A549 (cell line): ENCODE measurements around the gene SMCO4. TPM values are rescaled to one million over a fixed set of nuclear protein-coding genes. Genes with fewer than 3 reads are reported as not detected.

Source experiments
- ATAC-seq, 2 experiments: fragments of 200-7000 bp in 1 of 2; fragments of >200 bp in 1 of 2; cut with Nextera tagmentation in 1 of 2; cut with Tn5 transposase in 1 of 2; 3 replicates each; pipeline versions ENCODE4 v1.8.0 to v1.9.1; 2018 to 2020; ENCODE audit warnings: mild to moderate bottlenecking in 1 of 2, moderate library complexity in 1 of 2
- CTCF ChIA-PET: fragments of 300-600 bp; sonication (Branson Sonifier 250); formaldehyde crosslinking; extraction: SDS; loops from one replicate; lab custom pipeline; 2021; ENCODE audit warnings: antibody characterized with exemption, inconsistent platforms; lab: Yijun Ruan, JAX
- POLR2A ChIA-PET: fragments of 350-600 bp; formaldehyde crosslinking; extraction: SDS; loops from one replicate; lab custom pipeline; 2021; ENCODE audit warnings: antibody characterized with exemption, inconsistent platforms; lab: Yijun Ruan, JAX
- DNase-seq, 2 experiments: peaks; one replicate each; pipeline versions ENCODE4 v3.0.0 to v3.0.0-alpha.2; 2011 to 2016; ENCODE audit warnings: low read depth in 1 of 2, low spot score in 1 of 2
- FAIRE-seq: peaks from 2 replicates; lab custom pipeline; 2011; peaks lifted over from hg19 to GRCh38; lab: Jason Lieb, UNC
- H3K27ac ChIP-seq, 2 experiments: fragments of >200 bp; sonication (Bioruptor Twin); formaldehyde crosslinking; 3 replicates each; pipeline ENCODE4 v1.5.1; 2016 to 2017
- H3K4me1 ChIP-seq: fragments of >200 bp; sonication (Bioruptor Twin); formaldehyde crosslinking; 3 replicates; pipeline ENCODE4 v1.6.1; 2016
- H3K4me2 ChIP-seq: fragments of >200 bp; sonication (Bioruptor Twin); formaldehyde crosslinking; 3 replicates; pipeline ENCODE4 v1.6.1; 2016
- H3K4me3 ChIP-seq: fragments of >200 bp; sonication (Bioruptor Twin); formaldehyde crosslinking; 3 replicates; pipeline ENCODE4 v1.5.1; 2016
- H3K9me3 ChIP-seq: fragments of >200 bp; sonication (Bioruptor Twin); formaldehyde crosslinking; 3 replicates; pipeline ENCODE4 v1.6.1; 2016
- CBX2 ChIP-seq: fragments of 200-600 bp; sonication (generic); IDR thresholded peaks from 2 replicates; pipeline ENCODE4 v1.6.1; 2016; ENCODE audit warnings: low read depth, mild to moderate bottlenecking, borderline replicate concordance
- CBX8 ChIP-seq: fragments of 200-600 bp; sonication (generic); IDR thresholded peaks from 2 replicates; pipeline ENCODE4 v1.6.1; 2016
- CHD2 ChIP-seq: fragments of 150-350 bp; IDR thresholded peaks from 2 replicates; pipeline ENCODE4 v1.6.1; 2014; ENCODE audit warnings: low read length; ENCODE audit not compliant: partially characterized antibody
- EHMT2 ChIP-seq: fragments of 200-600 bp; sonication (generic); IDR thresholded peaks from 2 replicates; pipeline ENCODE4 v1.6.1; 2016; ENCODE audit warnings: antibody characterized with exemption, low read depth, mild to moderate bottlenecking, moderate library complexity
- FOSB ChIP-seq: fragments of 250-450 bp; sonication (Bioruptor Pico); IDR thresholded peaks from 2 replicates; pipeline ENCODE4 v1.5.0; 2020; ENCODE audit warnings: mild to moderate bottlenecking, moderate library complexity
- FOXS1 ChIP-seq: fragments of 250-450 bp; sonication (Bioruptor Pico); IDR thresholded peaks from 2 replicates; pipeline ENCODE4 v1.5.0; 2020; ENCODE audit warnings: mild to moderate bottlenecking, moderate library complexity
- HMGXB4 ChIP-seq: fragments of 250-450 bp; sonication (Bioruptor Pico); IDR thresholded peaks from 2 replicates; pipeline ENCODE4 v1.5.0; 2021; ENCODE audit warnings: mild to moderate bottlenecking, moderate library complexity, borderline replicate concordance
- MAX ChIP-seq: IDR thresholded peaks from 2 replicates; pipeline ENCODE4 v1.6.1; 2012
- PBX3 ChIP-seq: IDR thresholded peaks from 2 replicates; pipeline ENCODE4 v1.6.1; 2012
- PHF8 ChIP-seq: fragments of 200-600 bp; sonication (generic); IDR thresholded peaks from 2 replicates; pipeline ENCODE4 v1.6.1; 2016; ENCODE audit warnings: low read depth, mild to moderate bottlenecking, antibody characterized with exemption, moderate library complexity, borderline replicate concordance
- RARB ChIP-seq: fragments of 250-450 bp; sonication (Bioruptor Pico); IDR thresholded peaks from 2 replicates; pipeline ENCODE4 v1.8.0; 2021; ENCODE audit warnings: mild to moderate bottlenecking, moderate library complexity
- SMC3 ChIP-seq: fragments of >200 bp; sonication (Bioruptor Twin); formaldehyde crosslinking; IDR thresholded peaks from 3 replicates; pipeline ENCODE4 v1.6.1; 2018; ENCODE audit warnings: inconsistent platforms
- TP53 ChIP-seq: fragments of 250-450 bp; sonication (Bioruptor Pico); IDR thresholded peaks from 2 replicates; pipeline ENCODE4 v1.5.0; 2021; ENCODE audit warnings: mild to moderate bottlenecking, moderate library complexity
- USF2 ChIP-seq: fragments of 450-650 bp; IDR thresholded peaks from 2 replicates; pipeline ENCODE4 v1.6.1; 2014; ENCODE audit warnings: antibody characterized with exemption
- WGBS: methylation state at CpG from one replicate; pipeline ENCODE4 v1.1.6; 2017; ENCODE audit errors: missing lambda C conversion rate; 5-methylcytosine and 5-hydroxymethylcytosine counted together
- polyA plus RNA-seq, 4 experiments: library from polyadenylated mRNA; depleted of rRNA in 3 of 4; stranded (reverse); fragments of >200 nt; fragmentation: RNase III in 1 of 4; extraction: RNeasy Plus Mini Kit Qiagen cat#74134 plus additional on column Dnase treatment in 1 of 4; gene quantifications; 2 replicates in 3 of 4; 3 replicates in 1 of 4; pipeline ENCODE4 v1.2.3, GENCODE V29; 2011 to 2017

Gene SMCO4
- polyA plus RNA-seq, 2 of the 4 experiments (the other 2 are of a cell fraction), result 11.9 to 14.8 TPM

- Histone ChIP-seq H3K9me3 (no peaks in the 10 kb centered on the region; the same call in 2 of the 3 replicates), H3K4me3 (no peak overlapping the region)
- no peak for DNase-seq
- FAIRE-seq, result no peak
- CTCF ChIA-PET, result no interaction called here
- POLR2A ChIA-PET, result no interaction called here
- TF ChIP-seq HMGXB4 (no peak), FOSB (CRISPR knock-in tag) (no peak)
- TF ChIP-seq, all 56 proteins: peak for 0
- H3K27ac ChIP-seq, result no peak overlapping the region
- H3K4me2 ChIP-seq, result no peak overlapping the region
- whole genome bisulfite sequencing, result 72% methylated on average over 2 of the region's 2 CpGs
- H3K4me1 ChIP-seq, result peaks cover 44% of the 10 kb centered on the region
- ATAC-seq, result no peak
Measured at GRCh38 chr11:93574638-93575220, 31.5 kb upstream of the SMCO4 start.

GRCh38 chr11:93573184-93573583 lies 30.0 kb upstream of the SMCO4 start:
- Histone ChIP-seq H3K4me1 (peaks cover 47% of the 10 kb centered on the region), H3K4me2 (peak overlapping the region; percentile 45), H3K4me3 (no peak overlapping the region), H3K27ac (peak overlapping the region; percentile 44 to 62; a peak in 5 of 6 replicates), H3K9me3 (no peaks in the 10 kb centered on the region; the same call in 2 of the 3 replicates)
- ATAC-seq (peak; percentile 55 to 60; a peak in 3 of 6 replicates), FAIRE-seq (no peak), DNase-seq (peak in 1 of 2 experiments; percentile 16)
- 27% methylated on average over 1 of the region's 1 CpG for WGBS
- POLR2A ChIA-PET, result no interaction called here
- TF ChIP-seq FOSB (CRISPR knock-in tag) (no peak), PHF8 (no peak)
- CTCF ChIA-PET, result no interaction called here

- Histone ChIP-seq H3K4me1 (peaks cover 53% of the 10 kb centered on the region), H3K4me2 (peak overlapping the region; percentile 45), H3K9me3 (no peaks in the 10 kb centered on the region; the same call in 2 of the 3 replicates), H3K27ac (peak overlapping the region; percentile 44 to 69; a peak in 5 of 6 replicates), H3K4me3 (no peak overlapping the region)
- TF ChIP-seq RARB (CRISPR knock-in tag), result no peak
- FAIRE-seq, result no peak
- ATAC-seq, result peak in 1 of 2 experiments; percentile 37; a peak in 1 of 6 replicates
- CTCF ChIA-PET, result no interaction called here
- DNase-seq, result no peak
- WGBS, result 2% methylated on average over 3 of the region's 3 CpGs
- POLR2A ChIA-PET, result no interaction called here
Measured at GRCh38 chr11:93572621-93573020, 29.4 kb upstream of the SMCO4 start.

- WGBS, result 83% methylated on average over 1 of the region's 1 CpG
- TF ChIP-seq CHD2, result no peak
- no peak for TF ChIP-seq MAX
- no peak for TF ChIP-seq FOSB (CRISPR knock-in tag)
- no peak for TF ChIP-seq USF2
- TF ChIP-seq SMC3, result no peak
- TF ChIP-seq PBX3, result no peak
- no peak for TF ChIP-seq RARB (CRISPR knock-in tag)
- no peak for TF ChIP-seq TP53 (CRISPR knock-in tag)
- TF ChIP-seq EHMT2, result no peak
- TF ChIP-seq CBX8, result no peak
- no peak for TF ChIP-seq CBX2
- TF ChIP-seq FOXS1 (CRISPR knock-in tag), result no peak
- TF ChIP-seq, all 56 proteins: peak for 0
- Histone ChIP-seq H3K27ac (peak overlapping the region; percentile 28 to 69; a peak in 3 of 6 replicates), H3K4me2 (peak overlapping the region; percentile 45), H3K9me3 (no peaks in the 10 kb centered on the region; the same call in 2 of the 3 replicates), H3K4me1 (peaks cover 55% of the 10 kb centered on the region), H3K4me3 (no peak overlapping the region)
- DNase-seq, result no peak
- POLR2A ChIA-PET, result no interaction called here
- CTCF ChIA-PET, result no interaction called here
- no peak for FAIRE-seq
- no peak for ATAC-seq
Measured at GRCh38 chr11:93572171-93572570, 29.0 kb upstream of the SMCO4 start.
